Measurements from ENCODE around the gene ZKSCAN5.
"Not testable (repeated sequence)": the region's sequence is repeated elsewhere in the genome, so short reads cannot be mapped to it uniquely, and the experiment has no call there.

Gene ZKSCAN5

DNA sequence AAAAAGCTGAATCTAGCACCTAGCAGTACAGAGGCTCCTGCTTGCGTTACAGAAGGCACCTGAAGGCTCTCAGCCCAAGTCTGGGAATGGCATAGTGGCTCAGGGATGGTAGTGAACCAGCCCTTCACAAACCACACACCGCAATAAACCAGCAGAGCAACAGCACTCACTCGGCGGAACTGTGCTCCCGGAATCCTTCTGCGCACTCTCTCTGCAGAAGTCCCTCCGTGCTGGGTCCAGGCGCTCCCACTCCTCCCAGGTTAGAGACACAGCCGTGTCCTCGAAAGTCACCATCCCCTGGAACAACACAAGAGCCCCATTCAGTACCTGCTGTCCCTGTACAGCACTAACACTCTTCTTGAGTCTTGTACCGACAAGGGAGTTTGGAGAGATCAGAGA lies 5.9 kb upstream of the ZKSCAN5 start:
- DNase-seq = no peak

DNA sequence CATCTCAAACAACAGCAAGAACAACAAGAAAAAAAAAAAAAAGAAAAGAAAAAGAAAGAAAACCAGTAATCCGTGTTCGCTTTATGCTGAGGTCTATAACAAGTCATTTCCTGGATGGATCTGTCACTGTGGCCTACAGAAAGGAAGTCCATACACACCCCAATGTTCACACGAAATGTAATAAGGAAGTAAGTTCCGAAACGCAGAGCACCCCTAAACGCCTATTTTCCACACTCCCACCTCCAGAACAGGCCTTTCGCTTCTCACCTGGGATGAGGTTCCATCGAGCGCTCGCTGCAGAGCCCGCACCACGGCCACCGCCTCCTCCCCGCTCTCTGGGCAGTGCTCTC lies 5.1 kb upstream of the ZKSCAN5 start:
- no peak for DNase-seq

DNA sequence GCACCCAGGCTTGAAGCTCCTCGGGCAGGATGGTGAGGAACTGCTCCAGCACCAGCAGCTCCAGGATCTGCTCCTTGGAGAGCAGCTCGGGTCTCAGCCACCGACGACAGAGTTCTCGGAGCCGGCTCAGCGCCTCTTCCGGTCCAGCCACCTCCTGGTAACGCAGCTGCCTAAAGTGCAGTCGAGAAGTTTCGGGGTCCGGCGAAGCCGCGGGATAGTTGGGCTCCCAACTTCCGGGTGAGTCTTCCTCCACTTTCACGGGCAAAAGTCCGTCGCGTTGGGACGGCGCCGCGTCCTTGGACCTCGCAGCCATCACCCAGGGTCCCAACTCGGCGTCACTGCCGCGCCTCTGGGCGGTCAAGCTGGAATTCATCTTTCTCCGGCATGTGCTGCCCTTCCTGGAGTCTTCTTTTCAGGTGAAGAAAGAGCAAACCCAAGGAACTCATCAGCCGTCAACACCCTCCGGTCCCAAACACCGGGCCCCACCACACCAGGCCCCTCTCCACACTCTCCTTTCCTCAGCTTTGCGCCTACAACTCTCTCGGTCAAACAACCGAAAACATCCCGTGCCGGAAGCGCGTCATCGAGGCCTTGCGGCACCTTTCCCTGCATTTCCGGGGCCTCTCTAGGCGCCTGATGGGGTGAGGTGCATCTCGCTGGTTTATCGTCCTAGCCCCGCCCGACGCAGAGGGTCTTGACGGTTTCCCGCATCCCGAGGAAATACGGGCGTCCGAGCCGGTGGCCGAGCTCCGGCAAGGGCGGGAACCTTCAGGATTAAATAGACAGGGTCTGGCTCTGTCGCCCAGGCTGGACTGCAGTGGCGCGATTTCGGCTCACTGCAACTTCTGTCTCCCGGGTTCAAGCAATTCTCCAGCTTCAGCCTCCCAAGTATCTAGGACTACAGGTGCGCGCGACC lies 4.5 kb upstream of the ZKSCAN5 start, which contains the start of gene ZNF394:
TSS of gene ZNF394 (minus strand) at position 561 of the 916 bp plus-strand sequence. CDS start at position 373, 188 bp downstream.
- DNase-seq = peak; percentile 87

DNA sequence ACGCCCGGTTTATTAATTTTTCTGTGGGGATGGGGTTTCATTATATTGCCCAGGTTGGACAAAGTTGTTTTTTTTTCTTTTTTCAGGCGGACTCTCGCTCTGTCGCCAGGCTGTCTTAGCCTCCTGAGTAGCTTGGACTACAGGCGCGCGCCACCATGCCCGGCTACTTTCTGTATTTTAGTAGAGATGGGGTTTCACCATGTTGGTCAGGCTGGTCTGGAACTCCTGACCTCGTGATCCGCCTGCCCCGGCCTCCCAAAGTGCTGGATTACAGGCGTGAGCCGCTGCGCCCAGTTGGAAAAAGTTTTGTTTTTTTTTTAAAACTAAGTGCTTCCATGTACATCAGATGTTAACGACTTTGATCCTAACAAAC lies 3.8 kb upstream of the ZKSCAN5 start:
- no peak for DNase-seq

DNA sequence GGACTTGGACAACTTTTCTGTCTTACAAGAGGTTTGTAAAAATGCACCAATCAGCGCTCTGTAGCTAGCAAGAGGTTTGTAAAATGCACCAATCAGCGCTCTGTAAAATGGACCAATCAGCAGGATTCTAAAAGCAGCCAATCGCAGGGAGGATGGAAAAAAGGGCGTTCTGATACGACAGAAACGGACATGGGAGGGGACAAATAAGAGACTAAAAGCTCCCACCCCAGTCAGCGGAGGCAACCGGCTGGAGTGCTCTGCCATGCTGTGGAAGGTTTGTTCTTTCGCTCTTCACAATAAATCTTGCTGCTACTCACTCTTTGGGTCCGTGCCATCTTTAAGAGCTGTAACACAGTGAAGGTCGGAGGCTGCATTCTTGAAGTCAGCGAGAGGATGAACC lies 3.2 kb upstream of the ZKSCAN5 start:
- DNase-seq = not testable (repeated sequence)

DNA sequence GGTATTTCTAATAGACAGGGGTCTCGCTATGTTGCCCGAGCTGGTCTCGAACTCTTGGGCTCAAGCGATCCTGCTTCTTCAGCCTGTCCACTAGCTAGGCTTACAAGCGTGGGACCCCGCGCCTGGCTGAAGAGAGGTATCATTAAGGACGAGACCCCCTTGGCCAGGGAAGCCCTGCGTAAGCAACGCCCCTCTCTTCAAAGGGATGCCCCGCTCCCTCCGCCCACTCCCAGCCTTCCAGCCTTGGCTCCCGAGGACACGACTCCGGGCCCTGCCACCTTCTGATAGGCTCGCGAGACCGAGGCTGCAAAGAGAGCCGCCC lies 220 bp upstream of the ZKSCAN5 start:
- peak; percentile 95 for DNase-seq

DNA sequence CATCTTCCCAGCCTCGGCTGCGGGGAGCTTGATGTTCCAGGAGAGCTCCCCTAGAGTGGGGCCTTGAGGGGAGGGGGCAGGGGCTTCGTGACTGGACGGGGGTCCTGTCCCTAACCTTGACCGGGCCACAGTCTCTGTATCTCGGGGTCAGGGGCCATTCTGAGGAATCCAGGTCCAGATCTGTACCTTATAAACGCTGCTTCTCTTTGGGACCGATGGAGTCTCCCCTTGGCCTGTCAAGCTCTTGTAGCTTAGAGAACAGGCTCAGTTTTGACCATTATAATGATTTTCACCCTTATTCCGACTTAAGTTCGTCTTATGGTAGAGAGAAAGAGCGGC lies 831 bp downstream of the ZKSCAN5 start:
- DNase-seq = no peak

DNA sequence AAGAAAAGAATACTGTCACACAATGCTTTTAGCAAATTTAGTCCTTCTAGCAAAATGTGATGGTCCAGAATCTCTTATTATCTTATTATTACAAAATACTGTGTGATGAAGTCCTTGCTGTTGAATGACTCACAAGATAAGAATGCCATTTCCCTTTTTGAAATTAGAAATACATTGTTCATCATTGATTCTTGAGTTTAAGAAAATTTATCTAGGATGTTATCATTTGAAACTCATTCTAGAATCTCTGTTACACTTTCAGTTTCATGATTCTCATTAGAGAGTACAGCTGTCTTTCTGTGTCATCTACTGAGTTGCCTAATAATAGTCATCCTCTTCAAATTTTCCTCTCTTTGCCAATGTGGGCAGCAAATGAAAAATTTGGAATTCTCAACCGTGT lies 9.6 kb downstream of the ZKSCAN5 start:
- no peak for DNase-seq

DNA sequence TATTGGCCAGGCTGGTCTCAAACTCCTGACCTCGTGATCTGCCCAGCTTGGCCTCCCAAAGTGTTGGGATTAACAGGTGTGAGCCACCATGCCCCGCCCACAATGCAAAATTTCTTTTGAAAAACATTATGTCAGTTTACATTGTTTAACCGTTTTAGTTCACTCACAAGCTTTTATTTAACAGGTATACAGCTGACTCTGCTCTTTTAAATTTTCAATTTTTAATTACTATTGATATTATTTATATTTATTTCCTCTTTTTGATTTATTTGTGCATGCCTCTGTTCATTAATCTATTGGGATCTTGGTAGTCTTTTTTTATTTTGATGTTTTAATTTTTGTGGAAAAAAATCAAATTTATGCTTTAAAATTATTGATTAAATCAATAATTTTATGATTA lies 16.9 kb downstream of the ZKSCAN5 start:
- no peak for DNase-seq

DNA sequence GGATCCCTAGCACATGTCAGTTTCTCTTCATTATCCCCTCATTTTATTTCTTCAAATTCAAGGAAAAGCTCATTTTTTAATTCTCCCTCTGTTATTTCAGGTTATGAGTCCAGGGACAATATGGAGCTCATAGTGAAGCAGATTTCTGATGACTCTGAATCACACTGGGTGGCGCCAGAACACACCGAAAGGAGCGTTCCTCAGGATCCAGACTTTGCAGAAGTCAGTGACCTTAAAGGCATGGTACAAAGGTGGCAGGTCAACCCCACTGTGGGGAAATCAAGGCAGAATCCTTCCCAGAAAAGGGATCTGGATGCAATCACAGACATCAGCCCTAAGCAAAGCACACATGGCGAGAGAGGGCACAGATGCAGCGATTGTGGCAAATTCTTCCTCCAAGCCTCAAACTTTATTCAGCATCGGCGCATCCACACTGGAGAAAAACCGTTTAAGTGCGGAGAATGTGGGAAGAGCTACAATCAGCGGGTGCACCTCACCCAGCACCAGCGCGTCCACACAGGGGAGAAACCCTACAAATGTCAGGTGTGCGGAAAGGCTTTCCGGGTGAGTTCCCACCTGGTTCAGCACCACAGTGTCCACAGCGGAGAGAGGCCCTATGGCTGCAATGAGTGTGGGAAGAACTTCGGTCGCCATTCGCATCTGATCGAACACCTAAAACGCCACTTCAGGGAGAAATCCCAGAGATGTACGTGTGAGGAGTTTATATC lies 21.4 kb downstream of the ZKSCAN5 start:
- no peak for DNase-seq

DNA sequence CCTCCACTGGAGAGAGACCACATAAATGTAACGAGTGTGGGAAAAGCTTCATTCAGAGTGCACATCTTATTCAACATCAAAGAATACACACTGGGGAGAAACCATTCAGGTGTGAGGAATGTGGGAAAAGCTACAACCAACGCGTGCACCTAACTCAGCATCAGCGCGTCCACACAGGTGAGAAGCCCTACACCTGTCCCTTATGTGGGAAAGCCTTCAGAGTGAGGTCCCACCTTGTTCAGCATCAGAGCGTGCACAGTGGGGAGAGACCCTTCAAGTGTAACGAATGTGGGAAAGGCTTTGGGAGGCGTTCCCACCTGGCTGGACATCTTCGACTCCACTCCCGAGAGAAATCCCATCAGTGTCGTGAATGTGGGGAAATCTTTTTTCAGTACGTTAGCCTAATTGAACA lies 26.9 kb downstream of the ZKSCAN5 start:
- DNase-seq = no peak

DNA sequence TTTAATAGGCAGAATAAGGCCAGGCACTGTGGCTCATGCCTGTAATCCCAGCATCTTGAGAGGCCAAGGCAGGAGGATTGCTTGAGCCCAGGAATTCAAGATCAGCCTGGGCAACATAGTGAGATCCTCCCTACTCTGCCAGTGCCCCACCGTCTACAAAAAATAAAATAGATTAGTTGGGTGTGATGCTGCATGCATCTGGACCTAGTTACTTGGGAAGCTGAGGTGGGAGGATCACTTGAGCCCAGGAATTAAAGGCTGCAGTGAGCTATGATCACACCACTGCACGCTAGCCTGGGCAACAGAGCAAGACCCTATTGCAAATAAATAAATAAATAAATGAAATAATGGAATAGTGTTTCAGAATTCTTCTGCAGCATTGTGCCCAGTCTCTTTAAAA lies 31.2 kb downstream of the ZKSCAN5 start:
- DNase-seq = no peak

DNA sequence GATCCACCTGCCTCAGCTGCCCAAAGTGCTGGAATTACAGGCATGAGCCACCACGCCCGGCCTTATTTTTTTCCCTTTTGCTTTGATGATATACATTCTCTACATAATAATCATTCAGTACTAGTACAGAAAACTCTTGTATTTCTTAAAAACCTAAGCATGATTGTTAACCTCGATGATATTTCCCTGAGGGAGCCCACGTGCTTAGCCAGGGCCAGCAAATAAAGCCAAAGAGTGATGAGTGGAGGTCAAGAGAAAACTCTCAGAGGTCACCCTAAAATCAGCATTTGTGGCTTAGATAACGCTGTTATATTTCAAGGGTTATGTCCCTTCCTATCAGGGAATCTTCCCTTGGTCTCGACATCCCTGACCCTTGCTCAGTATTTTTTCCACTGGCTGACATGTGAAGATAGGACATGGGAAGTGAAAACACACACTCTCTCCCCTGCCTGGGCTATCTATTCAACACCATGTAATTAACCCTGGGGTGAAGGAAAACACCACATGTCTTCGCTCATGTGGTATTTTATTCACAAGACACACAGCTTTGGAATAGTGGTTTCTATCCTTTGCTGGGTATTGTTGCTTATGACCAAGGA lies 34.9 kb downstream of the ZKSCAN5 start:
- no peak for DNase-seq

DNA sequence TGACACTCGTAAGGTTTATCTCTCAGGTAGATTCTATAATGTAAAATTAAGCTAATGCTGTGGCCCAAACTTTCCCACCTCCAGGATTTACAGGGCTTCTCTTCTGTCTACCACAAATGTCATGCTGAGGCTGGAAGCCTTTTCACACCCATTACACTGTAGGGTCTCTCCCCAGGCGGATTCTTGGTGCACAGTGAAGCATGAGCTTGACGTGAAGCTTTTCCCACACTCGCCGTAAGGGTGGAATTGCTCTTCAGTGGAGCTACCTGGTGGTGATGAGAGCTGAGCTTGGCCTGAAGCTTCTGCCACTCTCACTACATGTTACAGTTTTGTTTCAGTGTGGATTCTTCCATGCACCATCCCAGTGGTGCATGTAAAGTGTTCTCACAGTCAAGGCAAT lies 36.1 kb downstream of the ZKSCAN5 start:
- no peak for DNase-seq

DNA sequence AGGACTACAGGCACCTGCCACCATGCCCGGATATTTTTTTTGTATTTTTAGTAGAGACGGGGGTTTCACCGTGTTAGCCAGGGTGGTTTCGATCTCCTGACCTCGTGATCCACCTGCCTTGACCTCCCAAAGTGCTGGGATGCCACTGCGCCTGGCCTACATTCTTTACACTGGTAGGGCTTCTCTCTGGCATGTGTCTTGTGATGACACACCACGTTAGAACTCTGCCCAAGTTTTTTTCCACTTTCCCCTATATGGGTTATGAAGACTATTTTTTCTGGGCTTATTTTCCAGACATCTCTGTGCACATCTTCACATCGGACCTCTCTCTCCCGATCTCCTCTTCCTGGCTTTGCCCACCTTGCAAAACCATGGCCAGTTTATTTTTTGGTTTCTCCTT lies 36.8 kb downstream of the ZKSCAN5 start:
- DNase-seq = no peak

DNA sequence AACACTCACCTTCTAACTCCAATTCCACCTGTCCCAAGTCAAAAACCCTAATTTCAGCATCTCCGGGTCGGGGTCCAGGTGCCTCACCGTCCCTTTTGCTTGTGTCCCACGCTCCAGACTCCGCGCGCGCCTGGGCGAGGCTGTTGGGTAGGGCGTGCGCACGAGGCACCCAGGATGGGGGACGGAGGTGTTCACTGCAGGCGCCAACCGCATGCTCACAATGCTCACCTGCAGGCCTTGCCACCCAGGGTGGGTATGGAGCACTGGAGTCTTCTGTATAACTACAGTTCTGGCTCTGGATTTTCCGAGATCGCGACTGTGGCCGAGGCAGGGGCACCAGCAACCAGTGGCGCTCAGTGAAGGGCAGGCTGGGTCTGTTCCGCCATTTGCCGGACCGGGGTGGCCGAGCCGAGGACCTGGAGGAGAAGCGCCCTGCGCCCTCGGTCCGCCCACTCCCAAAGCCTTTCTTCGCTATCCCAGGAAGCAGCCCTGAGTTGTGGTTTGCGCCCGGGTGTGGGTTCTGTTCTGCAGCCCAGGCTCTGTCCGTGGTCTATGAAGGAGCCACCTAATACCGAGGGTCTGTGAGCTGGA lies 38.7 kb downstream of the ZKSCAN5 start:
- DNase-seq = no peak

DNA sequence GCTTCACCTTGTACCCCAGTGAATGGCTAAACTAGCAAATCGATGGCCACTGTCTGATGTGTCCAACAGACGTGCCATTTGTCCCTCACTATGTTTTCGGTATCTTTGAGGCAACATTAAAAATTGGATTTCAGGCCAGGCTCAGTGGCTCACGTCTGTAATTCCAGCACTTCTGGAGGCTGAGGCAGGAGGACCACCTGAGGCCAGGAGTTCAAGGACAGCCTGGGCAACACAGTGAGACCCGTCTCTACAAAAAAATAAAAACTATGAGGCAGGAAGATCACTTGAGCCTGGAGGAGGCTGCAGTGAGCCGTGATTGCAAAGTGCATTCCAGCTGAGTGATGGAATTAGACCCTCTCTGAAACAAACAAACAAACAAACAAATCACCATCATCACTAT lies 39.5 kb downstream of the ZKSCAN5 start:
- no peak for DNase-seq

DNA sequence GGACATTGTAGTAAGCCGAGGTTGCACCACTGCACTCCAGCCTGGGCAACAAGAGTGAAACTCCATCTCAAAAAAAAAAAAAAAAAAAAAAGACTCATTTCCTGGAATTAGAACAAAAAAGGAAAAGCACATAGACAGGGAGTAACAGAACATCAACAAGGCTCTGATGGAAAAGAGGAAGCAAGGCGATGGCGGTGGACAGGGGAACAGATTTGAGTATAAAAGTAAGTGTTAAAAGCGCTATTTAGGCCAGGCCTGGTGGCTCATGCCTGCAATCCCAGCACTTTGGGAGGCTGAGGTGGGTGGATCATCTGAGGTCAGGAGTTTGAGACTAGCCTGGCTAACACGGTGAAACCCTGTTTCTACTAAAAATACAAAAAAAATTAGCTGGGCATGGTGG lies 40.8 kb downstream of the ZKSCAN5 start:
- not testable (repeated sequence) for DNase-seq

DNA sequence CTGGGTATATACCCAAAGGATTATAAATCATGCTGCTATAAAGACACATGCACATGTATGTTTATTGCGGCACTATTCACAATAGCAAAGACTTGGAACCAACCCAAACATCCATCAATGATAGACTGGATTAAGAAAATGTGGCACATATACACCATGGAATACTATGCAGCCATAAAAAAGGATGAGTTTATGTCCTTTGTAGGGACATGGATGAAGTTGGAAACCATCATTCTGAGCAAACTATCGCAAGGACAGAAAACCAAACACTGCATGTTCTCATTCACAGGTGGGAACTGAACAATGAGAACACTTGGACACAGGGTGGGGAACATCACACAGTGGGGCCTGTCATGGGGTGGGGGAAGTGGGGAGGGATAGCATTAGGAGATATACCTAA lies 45.1 kb downstream of the ZKSCAN5 start:
- not testable (repeated sequence) for DNase-seq

DNA sequence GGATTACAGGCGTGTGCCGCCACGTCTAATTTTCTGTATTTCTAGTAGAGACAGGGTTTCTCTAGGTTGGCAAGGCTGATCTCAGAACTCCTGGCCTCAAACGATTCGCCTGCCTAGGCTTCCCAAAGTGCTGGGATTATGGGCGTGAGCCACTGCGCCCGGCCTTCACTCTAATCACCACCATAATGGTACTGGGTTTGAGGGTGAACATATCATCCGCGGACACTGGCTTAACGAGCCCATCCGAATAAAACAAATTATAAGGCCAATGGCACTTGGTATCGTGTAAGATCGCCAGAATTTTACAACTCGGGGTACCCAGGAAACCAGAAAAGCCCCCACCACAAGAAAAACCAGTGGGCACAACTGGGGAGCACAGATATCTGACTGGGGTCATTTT lies 46.9 kb downstream of the ZKSCAN5 start:
- no peak for DNase-seq

DNA sequence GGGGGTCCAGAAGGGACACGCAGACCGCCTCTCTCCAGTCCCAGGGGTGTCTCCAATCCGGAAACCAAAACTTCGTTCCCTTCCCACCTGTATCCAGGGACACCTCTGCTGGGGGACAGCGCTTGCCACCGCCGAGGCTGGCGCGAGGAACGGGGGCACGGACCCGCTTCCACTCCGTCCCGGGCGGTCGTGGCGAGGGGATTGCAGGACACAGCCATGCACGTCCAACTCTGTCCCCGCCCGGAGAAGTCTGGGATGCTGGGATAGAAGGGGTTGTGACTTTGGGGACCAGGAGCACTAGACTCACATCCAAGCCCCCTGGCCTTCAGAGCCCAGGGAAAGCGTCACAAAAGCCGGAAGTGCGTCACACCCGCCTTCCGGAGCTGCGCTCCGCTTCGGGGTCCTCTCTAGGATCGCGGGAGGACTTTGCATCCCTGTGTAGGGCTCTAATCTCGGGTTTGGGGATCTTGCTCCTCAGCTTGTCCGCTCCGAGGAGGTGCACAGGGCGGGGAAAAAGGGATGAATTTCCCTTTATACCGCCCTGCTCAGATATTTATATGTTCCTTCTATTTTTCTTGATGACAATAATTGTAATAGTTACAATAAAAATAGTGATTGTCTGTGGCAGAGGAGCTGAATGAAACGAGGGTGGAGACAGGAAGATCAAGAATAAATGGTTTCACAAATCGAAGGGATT lies 47.5 kb downstream of the ZKSCAN5 start, which contains the start of gene FAM200A:
TSS of gene FAM200A (minus strand) at position 348 of the 697 bp plus-strand sequence. CDS start 3,707 bp downstream, outside the sequence.
- peak; percentile 89 for DNase-seq

DNA sequence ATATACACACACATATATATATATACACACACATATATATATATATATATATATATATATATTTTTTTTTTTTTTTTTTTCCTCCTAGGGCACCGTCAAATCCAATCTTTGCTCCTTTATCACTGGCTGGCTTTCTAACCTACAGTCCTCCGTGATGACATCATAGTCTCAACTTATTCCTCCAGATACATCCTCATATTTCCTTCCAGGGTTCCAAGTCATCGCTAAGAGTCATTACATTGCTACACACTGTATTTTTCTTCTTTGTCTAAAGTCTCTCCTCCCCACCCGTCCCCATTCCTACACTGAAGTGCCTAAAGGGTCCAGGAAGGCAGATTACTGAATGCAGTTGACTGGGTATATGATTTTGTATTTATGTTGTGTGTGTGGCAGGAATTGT lies 48.6 kb downstream of the ZKSCAN5 start:
- no peak for DNase-seq

DNA sequence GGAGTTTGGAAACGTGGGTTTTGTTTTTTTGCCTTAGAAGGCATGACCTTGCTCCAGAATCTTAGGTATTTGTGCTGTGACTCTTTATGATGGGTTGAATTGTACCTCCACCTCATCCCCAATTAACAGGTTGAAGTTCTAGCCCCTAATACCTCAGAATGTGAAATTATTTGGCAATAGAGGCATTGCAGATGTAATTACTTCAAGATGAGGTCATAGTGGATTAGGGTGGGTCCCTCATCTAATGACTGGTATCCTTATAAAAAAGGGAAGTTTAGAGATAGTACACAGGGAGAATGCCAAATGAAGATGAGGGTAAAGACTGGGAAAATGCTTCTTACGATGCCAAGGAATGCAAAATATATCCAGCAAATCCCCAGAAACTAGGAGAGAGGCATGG lies 50.5 kb downstream of the ZKSCAN5 start:
- DNase-seq = no peak
